HG03575 (cell line): ENCODE data around the gene HSD17B14.

ENCODE experiments used
- ATAC-seq: cut with Tn5 transposase; IDR thresholded peaks from one replicate; pipeline ENCODE4 v1.9.1; 2021; ENCODE audit not compliant: unreplicated experiment, insufficient number of reproducible peaks, low FRiP score; ENCODE audit errors: extremely low read depth

The HSD17B14 gene

GRCh38 chr19:48837051-48837524, 797 bp upstream of the HSD17B14 start:
- ATAC-seq = no peak

GRCh38 chr19:48835734-48836088, 580 bp downstream of the HSD17B14 start:
- no peak for ATAC-seq

- no peak for ATAC-seq
Observed at GRCh38 chr19:48833977-48834376, 2.3 kb downstream of the HSD17B14 start.

GRCh38 chr19:48833049-48833448, 3.2 kb downstream of the HSD17B14 start:
- ATAC-seq = no peak

- ATAC-seq = no peak
Observed at GRCh38 chr19:48830965-48831364, 5.3 kb downstream of the HSD17B14 start.

GRCh38 chr19:48830088-48830487, 6.2 kb downstream of the HSD17B14 start:
- no peak for ATAC-seq

GRCh38 chr19:48826606-48827020, 9.7 kb downstream of the HSD17B14 start:
- no peak for ATAC-seq

GRCh38 chr19:48822514-48822913, 13.8 kb downstream of the HSD17B14 start:
- no peak for ATAC-seq

GRCh38 chr19:48821633-48822032, 14.7 kb downstream of the HSD17B14 start:
- no peak for ATAC-seq

- ATAC-seq = no peak
Observed at GRCh38 chr19:48819366-48819816, 16.9 kb downstream of the HSD17B14 start.

GRCh38 chr19:48818234-48818820, 18.0 kb downstream of the HSD17B14 start:
- ATAC-seq = no peak

- ATAC-seq = no peak
Observed at GRCh38 chr19:48817585-48818124, 18.6 kb downstream of the HSD17B14 start.

GRCh38 chr19:48815870-48816501, 20.3 kb downstream of the HSD17B14 start:
- no peak for ATAC-seq

GRCh38 chr19:48814895-48815294, 21.4 kb downstream of the HSD17B14 start:
- ATAC-seq = no peak

GRCh38 chr19:48813123-48813913, 23.0 kb downstream of the HSD17B14 start:
- no peak for ATAC-seq

GRCh38 chr19:48812094-48812929, 24.0 kb downstream of the HSD17B14 start:
- no peak for ATAC-seq

GRCh38 chr19:48810151-48810550, 26.1 kb downstream of the HSD17B14 start:
- ATAC-seq = no peak

- no peak for ATAC-seq
Observed at GRCh38 chr19:48807590-48808308, 28.5 kb downstream of the HSD17B14 start.
